ENCODE measurements around the gene LST1.
"Not testable (repeated sequence)": the region's sequence is repeated elsewhere in the genome, so short reads cannot be mapped to it uniquely, and the experiment has no call there.

Gene LST1

DNA sequence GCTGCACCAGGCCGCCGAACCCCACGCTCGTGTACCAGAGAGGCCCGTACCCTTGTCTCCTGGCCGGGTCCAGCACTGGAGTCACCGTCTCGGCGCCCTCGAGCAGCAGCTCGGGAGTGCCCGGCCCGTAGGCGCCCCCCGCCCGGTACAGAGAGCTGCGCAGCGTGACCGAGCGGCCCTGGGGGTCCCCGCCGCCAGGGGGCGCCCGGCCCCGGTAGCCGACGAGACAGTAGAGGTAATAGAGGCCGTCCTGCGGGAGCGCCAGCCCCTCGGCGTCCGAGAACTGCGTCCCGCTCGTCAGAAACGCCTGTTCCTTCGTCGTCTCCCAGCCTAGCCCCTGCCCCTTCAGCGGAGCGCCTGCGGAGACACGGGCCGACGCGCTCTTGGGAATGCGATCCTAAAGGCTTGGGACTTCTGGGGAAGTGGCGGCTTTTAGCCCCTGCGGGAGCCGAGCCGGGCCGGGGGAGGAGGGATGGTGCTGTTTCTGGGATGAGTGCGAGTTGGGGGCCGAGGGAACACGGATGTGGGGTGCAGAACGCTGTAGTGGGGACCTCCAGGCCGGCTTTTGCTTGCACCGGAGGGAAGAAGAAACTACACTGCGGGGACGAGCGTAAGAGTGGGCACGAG lies 5.2 kb upstream of the LST1 start:
- peak; percentile 83 for DNase-seq (ENCODE audit: low spot score)

DNA sequence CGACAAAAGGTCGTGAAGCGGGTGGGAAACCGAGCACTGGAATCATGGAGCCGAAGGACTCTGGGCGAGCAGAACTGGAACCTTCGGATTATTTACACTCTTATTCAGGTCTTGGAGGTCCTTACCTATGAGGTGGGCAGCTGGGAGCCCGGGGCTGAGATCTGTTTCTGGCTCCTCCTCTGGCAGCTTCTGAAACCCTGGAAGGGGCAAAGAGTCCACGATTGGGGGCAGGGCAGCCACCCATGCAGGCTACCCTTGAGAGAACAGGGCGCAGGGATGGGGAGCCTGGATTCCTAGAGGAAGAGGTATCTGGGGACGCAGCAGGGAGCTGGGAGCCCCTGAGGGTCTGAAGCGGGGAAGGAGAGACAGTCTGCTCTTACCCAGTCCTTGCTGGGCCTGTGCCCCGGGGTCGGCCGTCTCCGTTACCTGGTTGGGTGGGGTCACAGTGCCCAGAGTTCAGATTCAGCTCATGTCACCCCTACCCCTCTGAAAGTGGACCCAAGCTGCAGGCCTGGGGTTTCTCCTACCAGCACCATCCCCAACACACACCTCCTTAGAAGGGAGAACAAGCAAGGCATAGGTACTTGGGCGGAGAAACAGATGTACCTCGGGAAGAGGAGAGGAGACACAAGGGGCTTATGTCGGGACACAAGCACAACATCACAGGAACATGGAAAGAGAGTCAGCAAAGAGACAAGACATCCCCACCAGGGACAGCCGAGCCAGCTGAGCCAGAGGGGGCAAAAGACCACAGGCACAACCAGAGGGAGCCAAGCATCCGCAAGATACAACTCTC lies 4.4 kb upstream of the LST1 start:
- DNase-seq (ENCODE audit: low spot score), result no peak

DNA sequence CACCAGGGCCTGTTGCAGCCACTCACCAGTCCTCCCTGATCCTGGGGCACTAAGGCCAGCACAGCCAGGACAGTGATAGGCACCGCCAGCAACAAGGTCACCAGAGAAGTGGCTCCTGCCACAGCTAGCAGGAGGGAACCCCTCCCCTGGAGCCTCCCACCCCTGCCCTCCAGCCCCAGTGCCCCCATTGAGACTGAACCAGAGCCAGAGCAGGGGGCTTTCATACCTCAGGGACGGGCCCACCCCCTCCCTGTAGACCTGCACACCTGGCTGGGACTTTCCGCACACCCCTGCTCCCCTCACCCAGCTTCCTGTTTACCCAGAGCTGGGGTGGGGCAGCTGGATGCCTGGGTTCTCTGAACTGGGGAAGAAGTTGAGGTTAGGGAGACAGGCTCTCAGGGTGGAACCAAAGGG lies 3.8 kb upstream of the LST1 start, which contains the start of gene LTB:
TSS of gene LTB (minus strand) at position 195 of the 414 bp plus-strand sequence. CDS start at position 188, 7 bp downstream.
- no peak for DNase-seq (ENCODE audit: low spot score)

DNA sequence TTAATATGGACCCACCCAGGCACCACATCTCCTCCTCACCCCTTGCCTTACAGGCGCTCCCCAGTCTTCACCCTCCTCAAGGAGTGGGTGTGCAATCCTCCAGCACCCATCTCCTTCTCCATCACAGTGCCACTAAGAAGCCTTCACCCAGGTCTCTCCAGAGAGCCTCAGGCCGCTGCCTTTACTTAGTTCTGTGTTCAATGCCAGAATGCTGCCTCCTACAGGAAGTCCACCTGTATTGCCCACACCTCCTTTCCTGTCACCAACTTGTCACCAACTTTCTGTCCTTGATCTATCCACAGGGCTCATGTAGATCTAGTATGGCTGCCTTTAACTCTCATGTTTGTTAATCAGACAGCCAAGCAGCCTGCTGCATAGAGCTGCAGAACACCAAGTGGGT lies 586 bp upstream of the LST1 start:
- no peak for DNase-seq (ENCODE audit: low spot score)

DNA sequence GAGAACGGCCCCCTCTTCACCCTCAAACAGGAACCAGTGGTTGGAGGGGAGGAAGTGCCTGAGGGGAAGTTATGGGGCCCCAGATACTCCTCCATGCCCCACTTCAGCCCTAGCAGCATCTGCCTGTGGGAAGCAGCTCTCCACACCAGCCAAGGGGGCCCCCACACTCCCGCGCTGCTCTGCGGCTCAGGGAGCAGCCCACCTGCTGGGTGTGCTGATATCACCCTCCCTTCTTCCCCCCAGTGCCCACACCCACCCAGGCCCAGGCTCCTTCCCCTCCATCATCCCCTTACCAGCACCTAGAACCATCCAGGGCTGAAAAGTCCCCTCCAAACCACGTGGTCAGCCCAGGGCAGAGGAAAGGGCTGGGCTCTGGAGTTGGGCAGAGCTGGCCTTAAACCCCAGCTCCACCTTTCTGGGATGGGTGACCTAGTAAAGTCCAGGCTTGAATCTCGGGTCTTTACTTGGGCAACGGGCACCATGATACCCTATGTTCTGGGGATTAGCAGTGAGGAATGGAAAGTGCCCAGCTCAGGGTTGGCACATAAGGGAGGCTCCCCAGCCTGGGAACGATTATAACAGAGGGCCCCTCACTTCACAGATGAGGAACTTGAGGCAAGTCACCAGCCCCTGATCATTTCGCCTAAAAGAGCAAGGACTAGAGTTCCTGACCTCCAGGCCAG lies 663 bp downstream of the LST1 start:
- DNase-seq (ENCODE audit: low spot score), result peak; percentile 43

DNA sequence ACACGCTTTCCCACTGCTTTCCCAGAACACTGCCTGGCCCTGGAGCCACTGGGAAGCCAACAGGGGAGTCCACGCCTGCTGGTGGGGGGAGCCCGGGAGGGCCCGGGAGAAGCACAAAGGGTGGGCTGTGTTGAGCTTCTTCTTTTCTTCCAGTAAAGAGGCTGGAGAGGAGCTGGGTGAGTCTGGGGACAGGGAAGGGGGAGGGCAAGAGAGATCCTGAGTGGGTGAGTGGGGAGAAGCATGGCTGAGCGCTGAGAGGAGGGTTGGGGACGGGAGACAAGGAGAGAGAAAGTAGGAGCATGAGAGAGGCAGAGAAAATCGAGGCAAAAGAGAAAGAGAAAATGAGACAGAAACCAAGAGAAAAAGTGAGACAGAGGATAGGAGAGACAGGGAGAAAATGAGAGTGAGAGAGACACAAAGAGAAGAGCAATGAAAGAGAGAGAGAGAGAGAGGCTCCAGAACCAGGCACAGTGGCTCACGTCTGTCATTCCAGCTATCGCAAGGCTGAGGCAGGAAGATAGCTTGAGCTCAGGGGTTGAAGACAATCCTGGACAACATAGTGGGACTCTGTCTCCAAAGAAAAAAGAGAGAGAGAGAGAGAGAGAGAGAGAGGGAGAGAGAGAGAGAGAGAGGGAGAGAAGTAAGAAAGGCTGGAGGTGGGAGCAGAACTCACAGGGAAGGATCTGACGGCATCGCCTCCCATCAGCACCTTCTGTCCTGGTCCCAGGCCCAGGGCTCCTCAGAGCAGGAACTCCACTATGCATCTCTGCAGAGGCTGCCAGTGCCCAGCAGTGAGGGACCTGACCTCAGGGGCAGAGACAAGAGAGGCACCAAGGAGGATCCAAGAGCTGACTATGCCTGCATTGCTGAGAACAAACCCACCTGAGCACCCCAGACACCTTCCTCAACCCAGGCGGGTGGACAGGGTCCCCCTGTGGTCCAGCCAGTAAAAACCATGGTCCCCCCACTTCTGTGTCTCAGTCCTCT lies 2.0 kb downstream of the LST1 start:
- DNase-seq (ENCODE audit: low spot score), result no peak

DNA sequence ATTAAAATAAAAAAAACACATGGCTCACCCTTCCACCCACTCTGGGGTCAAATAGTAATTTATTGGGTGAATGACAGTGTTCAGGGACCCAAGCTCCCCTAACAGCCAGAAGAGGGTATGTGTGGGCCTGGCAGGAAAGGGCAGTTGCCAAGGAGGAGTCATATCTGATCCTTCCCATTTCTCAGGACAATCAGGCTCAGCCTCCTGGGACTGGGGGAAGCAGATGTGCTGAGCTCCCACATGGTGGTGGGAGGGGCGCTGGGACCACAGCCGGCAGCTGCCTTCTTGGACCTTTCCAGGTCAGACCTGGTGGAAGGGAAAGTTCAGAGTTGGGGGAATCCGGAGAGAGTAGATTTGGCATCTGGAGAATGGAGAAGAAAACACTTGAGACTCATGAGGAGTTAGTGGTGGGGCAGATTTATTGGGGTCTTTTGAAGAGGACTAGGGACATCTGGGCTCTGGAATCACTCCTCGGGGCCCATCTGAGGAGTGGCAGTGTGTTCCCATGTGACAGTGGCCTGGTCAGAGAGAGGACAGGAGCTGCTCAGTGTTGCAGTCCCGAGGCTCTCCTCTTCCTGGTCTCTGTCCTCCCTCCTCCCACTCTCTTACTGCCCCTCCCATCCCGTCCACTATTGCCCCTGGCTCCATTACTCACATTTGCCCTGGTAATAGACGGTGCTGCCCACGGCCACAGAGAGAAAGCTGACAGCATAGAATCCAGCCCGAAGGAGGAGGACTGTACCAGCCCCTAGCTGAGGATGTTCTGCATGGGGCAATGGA lies 3.0 kb downstream of the LST1 start:
- no peak for DNase-seq (ENCODE audit: low spot score)

DNA sequence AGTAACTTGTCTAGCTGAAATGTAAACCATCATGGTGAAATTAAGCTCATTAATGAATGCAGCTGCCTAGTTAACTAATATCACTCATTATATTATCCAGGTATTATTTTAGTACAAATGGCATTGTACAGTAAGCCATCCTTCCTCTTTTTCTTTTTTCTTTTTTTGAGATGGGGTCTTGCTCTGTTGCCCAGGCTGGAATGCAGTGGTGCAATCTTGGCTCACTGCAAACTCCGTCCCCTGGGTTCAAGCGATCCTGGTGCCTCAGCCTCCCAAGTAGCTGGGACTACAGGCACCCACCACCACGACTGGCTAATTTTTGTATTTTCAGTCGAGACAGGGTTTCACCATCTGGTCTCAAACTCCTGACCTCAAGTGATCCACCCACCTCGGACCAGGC lies 4.6 kb downstream of the LST1 start:
- DNase-seq (ENCODE audit: low spot score), result not testable (repeated sequence)

DNA sequence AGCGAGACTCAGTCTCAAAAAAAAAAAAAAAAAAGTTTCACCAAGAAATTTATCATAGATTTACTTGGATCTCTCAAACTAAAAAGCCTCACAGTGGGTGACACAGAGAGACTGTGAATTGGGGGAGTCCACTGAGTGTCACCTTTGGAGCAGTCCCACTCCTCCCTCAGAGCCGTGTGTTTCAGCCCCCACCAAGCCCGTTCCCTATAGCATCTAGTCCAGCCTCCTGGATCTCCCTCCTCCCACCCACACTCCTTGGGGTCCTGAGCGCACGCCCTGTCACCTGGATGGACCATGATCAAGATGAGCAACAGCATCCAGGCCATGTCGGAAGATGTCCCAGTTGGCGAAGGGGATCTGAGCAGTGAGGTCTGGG lies 6.3 kb downstream of the LST1 start:
- no peak for DNase-seq (ENCODE audit: low spot score)

DNA sequence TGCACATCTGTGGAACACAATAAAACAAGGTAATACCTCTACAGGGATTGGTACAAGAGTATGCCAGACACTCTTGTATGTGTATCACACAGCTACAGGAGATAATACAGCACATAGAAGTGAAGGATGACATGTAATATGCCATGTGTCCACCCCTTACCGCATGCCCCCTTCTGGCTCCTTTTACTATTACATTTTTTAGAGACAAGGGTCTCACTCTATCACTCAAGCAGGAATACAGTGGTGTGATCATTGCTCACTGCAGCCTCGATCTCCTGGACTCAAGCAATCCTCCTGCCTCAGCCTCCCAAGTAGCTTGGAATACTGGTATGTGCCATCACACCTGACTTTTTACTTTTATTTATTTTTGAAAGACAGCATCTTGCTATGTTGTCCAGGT lies 10.9 kb downstream of the LST1 start:
- DNase-seq (ENCODE audit: low spot score), result no peak

DNA sequence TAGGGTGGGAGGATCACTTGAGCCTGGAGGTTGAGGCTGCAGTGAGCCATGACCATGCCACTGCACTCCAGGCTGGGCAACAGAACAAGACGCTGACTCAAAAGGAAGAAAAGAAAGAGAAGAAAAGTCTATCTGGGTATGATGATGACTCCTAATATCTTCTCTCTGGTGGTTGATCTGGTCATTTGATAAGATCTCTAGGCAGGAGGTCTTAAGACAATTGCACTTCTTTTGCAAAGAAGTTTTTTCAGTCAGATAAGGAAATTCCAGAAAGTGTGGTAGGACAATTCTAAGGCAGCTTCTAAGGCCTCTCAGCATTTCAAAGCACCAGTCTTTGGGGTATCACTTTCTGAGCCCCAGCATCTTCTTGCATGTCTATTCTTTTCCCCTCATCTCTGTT lies 21.2 kb downstream of the LST1 start:
- DNase-seq (ENCODE audit: low spot score), result no peak

DNA sequence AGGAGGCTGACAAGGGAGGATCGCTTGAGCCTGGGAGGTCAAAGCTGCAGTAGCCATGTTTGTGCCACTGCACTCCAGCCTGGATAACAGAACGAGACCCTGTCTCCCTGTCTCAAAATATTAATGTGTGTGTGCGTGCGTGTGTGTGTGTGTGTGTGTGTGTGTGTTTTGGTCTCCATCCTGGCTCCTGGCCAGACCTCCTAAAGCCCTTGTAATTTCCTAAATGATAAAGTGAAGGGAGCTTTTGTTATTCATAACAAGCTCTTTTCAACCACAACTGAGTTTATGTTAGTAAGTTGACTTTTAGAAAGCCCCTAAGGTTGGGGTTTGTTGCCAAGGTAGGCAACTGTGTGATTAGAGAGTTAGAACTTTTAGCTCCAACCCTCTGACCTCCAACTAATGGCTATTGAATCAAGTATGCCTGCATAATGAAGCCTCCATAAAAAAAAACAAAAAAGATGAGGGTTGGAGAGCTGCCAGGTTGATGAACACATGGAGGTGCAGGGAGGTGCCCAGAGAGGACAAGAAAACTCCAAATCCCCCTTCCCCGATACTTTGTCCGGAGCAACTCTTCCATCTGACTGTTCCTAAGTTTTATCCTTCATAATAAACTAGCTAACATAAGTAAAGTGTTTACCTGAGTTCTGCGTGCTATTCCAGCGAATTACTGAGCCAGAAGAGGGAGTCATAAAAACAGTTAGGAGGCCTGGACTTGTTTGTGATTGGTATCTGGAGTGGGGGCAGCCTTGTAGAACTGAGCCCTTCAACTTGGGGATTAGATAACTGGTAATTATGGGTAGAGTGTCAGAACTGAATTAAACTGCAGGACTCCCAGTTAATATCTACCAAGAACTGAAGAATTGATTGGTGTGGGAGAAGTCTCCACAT lies 23.7 kb downstream of the LST1 start:
- no peak for DNase-seq (ENCODE audit: low spot score)

DNA sequence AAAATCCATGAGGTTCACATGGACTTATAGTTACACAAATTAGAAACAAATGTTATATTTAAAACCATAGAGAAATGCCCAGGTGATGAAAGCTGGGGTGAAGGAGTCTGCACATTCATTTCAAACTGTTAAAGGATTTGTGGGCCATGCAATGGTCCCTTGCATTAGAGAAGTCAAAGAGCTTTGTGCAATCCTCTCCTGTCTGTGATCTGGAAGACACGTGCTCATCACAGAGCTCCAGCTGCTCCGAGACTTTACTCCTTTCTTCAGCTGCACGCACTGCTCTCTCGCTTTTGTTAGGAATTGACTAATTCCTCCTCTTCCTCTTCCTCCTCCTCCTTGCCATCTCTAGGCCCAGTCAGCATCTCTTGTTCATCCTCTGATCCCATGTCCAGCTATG lies 24.9 kb downstream of the LST1 start:
- DNase-seq (ENCODE audit: low spot score), result no peak

DNA sequence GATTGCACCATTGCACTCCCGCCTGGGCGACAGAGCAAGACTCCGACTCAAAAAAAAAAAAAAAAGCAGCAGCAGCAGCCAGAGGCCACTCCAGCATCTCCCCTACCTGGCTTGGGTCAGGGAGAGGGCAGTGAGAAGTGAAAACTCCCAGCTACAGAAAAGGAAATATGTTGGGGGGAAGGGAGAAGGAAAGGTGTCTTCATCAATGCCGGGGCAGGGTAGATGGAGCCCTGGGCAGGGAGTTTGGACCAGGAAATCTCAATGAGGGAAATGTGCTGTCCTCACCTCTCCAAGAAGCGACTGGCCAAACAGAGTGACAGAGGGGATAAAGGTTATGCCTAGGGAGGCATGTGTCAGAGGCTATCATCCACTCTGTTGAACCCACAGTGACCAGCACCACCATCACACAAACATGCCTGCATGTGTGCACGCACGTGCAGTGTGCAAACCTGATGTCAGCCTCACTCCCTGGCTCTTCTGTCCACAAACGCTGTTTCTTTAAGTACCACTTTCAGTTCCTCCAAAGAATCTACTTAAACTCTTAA lies 28.1 kb downstream of the LST1 start:
- DNase-seq (ENCODE audit: low spot score), result peak; percentile 50

DNA sequence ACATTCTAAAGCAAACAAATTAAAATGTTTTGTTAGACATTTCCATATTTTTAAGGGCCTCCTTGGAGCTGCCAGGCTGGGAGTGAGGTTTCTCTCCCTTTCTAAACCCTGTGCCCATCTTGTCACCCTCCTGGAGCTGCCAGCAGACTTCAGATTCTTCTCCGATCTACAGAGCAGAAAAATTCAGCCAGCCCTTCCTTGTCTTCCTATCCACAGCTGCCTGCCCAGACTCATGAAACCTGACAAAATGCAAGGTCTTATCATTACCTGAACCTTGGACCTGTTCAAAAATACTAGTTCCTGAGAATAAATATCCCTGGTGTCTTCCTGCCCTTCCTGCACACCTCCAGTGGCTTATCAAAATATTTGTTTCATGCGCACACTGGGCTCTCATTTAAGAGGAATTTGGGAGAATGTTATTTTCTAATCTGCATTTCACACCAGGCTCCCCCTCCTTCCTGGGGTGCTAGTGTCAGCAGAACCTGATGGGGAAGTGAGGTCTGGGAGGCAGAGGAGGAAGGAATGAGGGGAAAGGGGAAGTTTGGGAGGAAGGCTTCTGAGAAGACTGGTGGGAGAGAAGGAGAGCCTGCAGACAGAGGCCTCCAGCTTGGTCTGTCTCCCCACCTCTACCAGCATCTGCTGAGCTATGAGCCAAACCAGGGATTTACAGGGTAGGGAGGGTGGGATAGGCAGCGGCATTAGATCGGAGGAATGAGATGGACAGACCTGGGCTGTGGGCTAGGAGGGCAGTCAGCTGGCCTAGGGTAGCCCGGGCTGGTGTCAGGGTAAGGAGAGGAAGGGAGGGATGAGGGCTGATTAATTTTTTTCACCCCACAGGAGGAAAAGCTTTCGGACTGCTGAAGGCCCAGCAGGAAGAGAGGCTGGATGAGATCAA lies 28.9 kb downstream of the LST1 start, which contains the start of gene AIF1:
TSS of gene AIF1 (plus strand) at position 551 of the 895 bp plus-strand sequence. CDS start at position 647, 96 bp downstream.
- peak; percentile 70 for DNase-seq (ENCODE audit: low spot score)

DNA sequence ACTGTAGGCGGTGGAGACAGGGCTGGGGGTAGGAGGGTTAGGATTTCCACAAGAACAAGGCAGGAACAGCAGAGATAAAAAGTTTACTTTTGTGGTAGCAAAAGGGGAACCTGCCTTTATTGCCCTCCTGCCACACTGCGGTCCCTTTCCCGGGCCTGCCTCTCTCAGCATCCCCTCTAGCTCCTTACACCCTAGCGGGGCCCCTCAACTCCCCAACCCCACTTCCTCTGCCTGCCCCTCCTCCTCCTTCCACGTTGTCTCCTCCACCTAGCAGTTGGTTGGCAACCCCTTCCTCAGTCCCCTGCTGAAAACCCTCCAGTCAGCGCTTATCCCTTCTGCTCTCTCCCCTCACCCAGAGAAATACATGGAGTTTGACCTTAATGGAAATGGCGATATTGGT lies 29.7 kb downstream of the LST1 start:
- DNase-seq (ENCODE audit: low spot score), result peak; percentile 34

DNA sequence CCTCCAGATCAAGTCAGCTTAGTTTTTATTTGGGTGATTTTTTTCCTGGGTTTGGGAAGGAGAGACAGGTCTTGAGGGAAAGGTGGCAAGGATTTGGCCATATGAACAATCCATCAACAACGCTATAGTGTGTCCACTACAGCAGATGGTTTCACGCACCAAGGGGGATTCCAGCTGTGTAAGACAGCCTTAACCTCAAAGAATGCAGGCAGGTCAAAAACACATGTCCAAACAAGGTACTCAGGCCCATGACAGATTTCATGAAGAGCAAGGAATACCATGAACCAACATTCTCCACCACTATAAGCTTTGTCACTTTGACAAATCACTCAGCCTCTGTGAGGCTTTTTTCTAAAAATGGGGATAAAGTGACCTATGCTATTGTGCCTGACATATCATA lies 30.9 kb downstream of the LST1 start:
- no peak for DNase-seq (ENCODE audit: low spot score)

DNA sequence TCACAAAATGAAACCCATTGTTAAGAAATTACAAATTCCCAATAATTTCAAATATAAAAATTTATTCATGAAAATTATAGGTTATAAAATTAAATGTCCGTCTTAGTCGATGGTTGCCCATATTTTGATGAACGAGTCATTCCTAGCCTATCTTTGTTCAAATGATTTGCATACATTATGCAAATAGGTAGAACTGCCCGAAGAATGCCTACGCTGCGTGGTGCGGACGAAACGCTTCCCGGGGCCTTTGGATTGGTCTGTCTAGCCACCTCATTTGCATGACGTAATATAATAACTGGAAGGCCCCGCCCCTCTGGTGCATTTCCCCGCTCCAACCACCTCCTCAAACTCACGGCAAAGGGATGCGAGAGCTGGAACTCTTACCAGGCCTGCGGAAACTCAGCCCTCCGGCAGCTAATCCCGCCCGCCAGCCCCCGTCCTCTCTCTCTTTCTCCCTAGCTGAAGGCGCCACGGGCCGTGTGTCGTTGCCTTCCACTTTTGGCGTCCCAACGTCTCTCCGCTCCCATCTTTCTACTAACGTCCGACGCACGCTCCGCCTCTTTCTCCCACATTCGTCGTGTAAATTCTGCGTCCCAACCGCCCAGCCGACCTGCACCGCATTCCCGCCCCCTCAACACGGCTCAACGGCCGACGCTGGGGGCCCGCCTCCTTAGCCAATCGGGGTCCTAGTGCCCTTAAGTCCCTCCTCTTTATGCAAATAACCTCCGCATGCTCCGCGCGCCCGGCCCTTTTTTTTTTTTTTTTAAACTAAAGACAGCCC lies 33.9 kb downstream of the LST1 start:
- DNase-seq (ENCODE audit: low spot score), result peak; percentile 100

All from Ammon's horn (tissue), 1 donor.